ENCODE results near the gene PCCA. TPM values are rescaled to one million over a fixed set of nuclear protein-coding genes. Genes with fewer than 3 reads are reported as not detected.

PCCA gene
- total and polyA plus RNA-seq, 2 experiments from 2014 or later: 41.9 to 46.6 TPM

- DNase-seq (ENCODE audit: low spot score): no peak
- no peak overlapping the region for H3K4me3 ChIP-seq
- H3F3A ChIP-seq (replicated peaks; ENCODE audit: low read depth): no peaks in the 10 kb centered on the region
Measured at GRCh38 chr13:100063906-100064305, 25.0 kb upstream of the PCCA start.

GRCh38 chr13:100068133-100068931, 20.6 kb upstream of the PCCA start:
- ATAC-seq: no peak
- H3K4me2 ChIP-seq: no peak overlapping the region
- TF ChIP-seq ZNF331 (CRISPR knock-in tag; IDR thresholded peaks at IDR 0.05; ENCODE audit: low read depth): no peak
- no peak for TF ChIP-seq EZH2 (IDR thresholded peaks at IDR 0.05; ENCODE audit: low read depth, unreplicated experiment)
- TF ChIP-seq POLR2AphosphoS5 (IDR thresholded peaks at IDR 0.05; ENCODE audit: low read depth): no peak
- TF ChIP-seq ZNF114 (CRISPR knock-in tag; IDR thresholded peaks at IDR 0.05): no peak
- no peak for TF ChIP-seq JUNB (IDR thresholded peaks at IDR 0.05; ENCODE audit: unreplicated experiment)
- TF ChIP-seq REST (IDR thresholded peaks at IDR 0.05; ENCODE audit: unreplicated experiment): no peak
- no peak for TF ChIP-seq STAT1 (IDR thresholded peaks at IDR 0.05; ENCODE audit: unreplicated experiment)
- TF ChIP-seq EZH2phosphoT487 (IDR thresholded peaks at IDR 0.05; ENCODE audit: unreplicated experiment): no peak
- TF ChIP-seq NANOG (IDR thresholded peaks at IDR 0.05; ENCODE audit: borderline replicate concordance): no peak
- TF ChIP-seq CREB1 (CRISPR knock-in tag; IDR thresholded peaks at IDR 0.05; ENCODE audit: low read depth): no peak

More at GRCh38 chr13:100063906-100064305, 25.0 kb upstream of the PCCA start:
- TF ChIP-seq STAT1 (IDR thresholded peaks at IDR 0.05; ENCODE audit: unreplicated experiment) (no peak), ETS1 (IDR thresholded peaks at IDR 0.05) (no peak), NANOG (IDR thresholded peaks at IDR 0.05; ENCODE audit: borderline replicate concordance) (no peak), EZH2phosphoT487 (IDR thresholded peaks at IDR 0.05; ENCODE audit: unreplicated experiment) (no peak)
- Histone ChIP-seq H4K20me1 (replicated peaks; ENCODE audit: insufficient read depth) (no peaks in the 10 kb centered on the region), H2AFZ (no peak overlapping the region), H3K9me2 (ENCODE audit: insufficient read depth) (no peaks in the 10 kb centered on the region), H3K4me2 (no peak overlapping the region), H3K79me2 (replicated peaks; ENCODE audit: insufficient read depth) (no peaks in the 10 kb centered on the region), H3K4me1 (ENCODE audit: insufficient read depth) (no peaks in the 10 kb centered on the region; the same call in 1 of the 2 replicates), H3K27ac (ENCODE audit: low read depth) (no peak overlapping the region), H3K36me3 (ENCODE audit: insufficient read depth) (no peaks in the 10 kb centered on the region), H3K27me3 (ENCODE audit: insufficient read depth) (no peaks in the 10 kb centered on the region)
- H3K9me3 Mint-ChIP-seq: peaks cover 18% of the 10 kb centered on the region
- H3K36me3 Mint-ChIP-seq (ENCODE audit: low read depth): peaks cover 14% of the 10 kb centered on the region
- no peaks in the 10 kb centered on the region; the same call in 1 of the 3 replicates for H3K4me1 Mint-ChIP-seq
- peaks cover 4% of the 10 kb centered on the region for H3K27me3 Mint-ChIP-seq (ENCODE audit: insufficient read depth, low read depth, poor library complexity)
- H3K27ac Mint-ChIP-seq: no peak overlapping the region
- ATAC-seq: no peak
- H3K4me3 Mint-ChIP-seq: no peak overlapping the region

More at GRCh38 chr13:100068133-100068931, 20.6 kb upstream of the PCCA start:
- Mint-ChIP-seq H3K4me3 (no peak overlapping the region), H3K27ac (no peak overlapping the region), H3K36me3 (ENCODE audit: low read depth) (no peaks in the 10 kb centered on the region), H3K9me3 (no peaks in the 10 kb centered on the region), H3K4me1 (no peaks in the 10 kb centered on the region; the same call in 1 of the 3 replicates), H3K27me3 (ENCODE audit: insufficient read depth, low read depth, poor library complexity) (no peaks in the 10 kb centered on the region)
- Histone ChIP-seq H2AFZ (no peak overlapping the region), H4K20me1 (replicated peaks; ENCODE audit: insufficient read depth) (no peaks in the 10 kb centered on the region), H3F3A (replicated peaks; ENCODE audit: low read depth) (no peaks in the 10 kb centered on the region), H3K4me3 (no peak overlapping the region), H3K36me3 (ENCODE audit: insufficient read depth) (no peaks in the 10 kb centered on the region), H3K27ac (ENCODE audit: low read depth) (no peak overlapping the region), H3K79me2 (replicated peaks; ENCODE audit: insufficient read depth) (no peaks in the 10 kb centered on the region), H3K4me1 (ENCODE audit: insufficient read depth) (no peaks in the 10 kb centered on the region; the same call in 1 of the 2 replicates), H3K27me3 (ENCODE audit: insufficient read depth) (no peaks in the 10 kb centered on the region), H3K9me2 (ENCODE audit: insufficient read depth) (no peaks in the 10 kb centered on the region)
- DNase-seq (ENCODE audit: low spot score): no peak

Data from GM23338 (cell line).